ENCODE results near the gene MATCAP1. TPM values are rescaled to one million over a fixed set of nuclear protein-coding genes. Genes with fewer than 3 reads are reported as not detected.

MATCAP1 gene
- total and polyA plus RNA-seq, 2 of the 8 experiments (the other 6 are each of a cell fraction or from before 2014, with no cell fraction given), result 22.9 to 27.5 TPM

DNA sequence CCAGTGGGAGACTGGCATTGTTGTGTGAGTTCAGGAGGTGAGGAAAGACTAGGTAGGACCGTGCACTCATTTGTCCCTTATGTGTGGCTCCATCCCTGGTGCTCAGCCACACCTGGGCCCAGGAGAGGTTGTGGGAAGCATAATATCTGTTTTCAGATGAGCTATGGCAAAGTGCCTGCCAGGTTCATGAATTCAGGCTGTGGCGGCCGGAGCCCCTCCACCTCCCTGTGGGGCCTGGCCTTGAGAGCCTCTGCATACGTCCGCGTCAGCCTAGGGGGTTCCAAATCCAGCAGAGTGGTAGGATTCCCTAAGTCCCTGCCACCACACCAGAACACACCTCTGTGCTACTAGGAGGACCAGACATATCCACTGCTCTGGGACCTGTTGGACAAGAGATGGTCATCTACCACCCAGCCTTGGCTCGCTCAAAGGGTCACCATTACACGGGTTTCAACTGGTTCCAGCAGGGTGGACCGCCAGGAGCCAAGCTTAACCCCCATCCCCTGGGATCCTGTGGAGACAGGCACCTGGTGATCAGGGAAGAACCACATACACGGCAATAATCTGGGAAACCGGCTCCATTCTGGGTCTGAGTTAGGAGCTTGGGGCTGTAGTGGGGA, 35.0 kb downstream of the MATCAP1 start (continued):
- TF ChIP-seq, protein P1, sequence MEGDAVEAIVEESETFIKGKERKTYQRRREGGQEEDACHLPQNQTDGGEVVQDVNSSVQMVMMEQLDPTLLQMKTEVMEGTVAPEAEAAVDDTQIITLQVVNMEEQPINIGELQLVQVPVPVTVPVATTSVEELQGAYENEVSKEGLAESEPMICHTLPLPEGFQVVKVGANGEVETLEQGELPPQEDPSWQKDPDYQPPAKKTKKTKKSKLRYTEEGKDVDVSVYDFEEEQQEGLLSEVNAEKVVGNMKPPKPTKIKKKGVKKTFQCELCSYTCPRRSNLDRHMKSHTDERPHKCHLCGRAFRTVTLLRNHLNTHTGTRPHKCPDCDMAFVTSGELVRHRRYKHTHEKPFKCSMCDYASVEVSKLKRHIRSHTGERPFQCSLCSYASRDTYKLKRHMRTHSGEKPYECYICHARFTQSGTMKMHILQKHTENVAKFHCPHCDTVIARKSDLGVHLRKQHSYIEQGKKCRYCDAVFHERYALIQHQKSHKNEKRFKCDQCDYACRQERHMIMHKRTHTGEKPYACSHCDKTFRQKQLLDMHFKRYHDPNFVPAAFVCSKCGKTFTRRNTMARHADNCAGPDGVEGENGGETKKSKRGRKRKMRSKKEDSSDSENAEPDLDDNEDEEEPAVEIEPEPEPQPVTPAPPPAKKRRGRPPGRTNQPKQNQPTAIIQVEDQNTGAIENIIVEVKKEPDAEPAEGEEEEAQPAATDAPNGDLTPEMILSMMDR (IDR thresholded peaks at IDR 0.05; ENCODE audit: control extremely low read depth in 1 of 3, insufficient read depth in 1 of 3, low read depth in 1 of 3, low read length in 3 of 3), result no peak
- no peak for TF ChIP-seq CEBPB (IDR thresholded peaks at IDR 0.05; ENCODE audit: low read depth, low read length)
- no peak for TF ChIP-seq SIRT6 (IDR thresholded peaks at IDR 0.05; ENCODE audit: low read length)
- no peak for TF ChIP-seq TBP (IDR thresholded peaks at IDR 0.05; ENCODE audit: low read depth, low read length)
- TF ChIP-seq RXRA (IDR thresholded peaks at IDR 0.05; ENCODE audit: insufficient read depth, low read depth, low read length), result no peak
- no peak for TF ChIP-seq BRCA1 (IDR thresholded peaks at IDR 0.05; ENCODE audit: low read depth, low read length)
- TF ChIP-seq ZNF274 (IDR thresholded peaks at IDR 0.05; ENCODE audit: borderline replicate concordance, extremely low read depth, low read length), result no peak
- no peak for TF ChIP-seq YY1 (IDR thresholded peaks at IDR 0.05; ENCODE audit: low read depth, low read length)
